GM18517 (cell line): ENCODE results near the gene CRHR1.

ENCODE experiments used
- ATAC-seq: cut with Tn5 transposase; IDR thresholded peaks from one replicate; pipeline ENCODE4 v1.9.1; 2021; ENCODE audit warnings: mild to moderate bottlenecking, moderate library complexity; ENCODE audit not compliant: unreplicated experiment

Gene CRHR1

DNA sequence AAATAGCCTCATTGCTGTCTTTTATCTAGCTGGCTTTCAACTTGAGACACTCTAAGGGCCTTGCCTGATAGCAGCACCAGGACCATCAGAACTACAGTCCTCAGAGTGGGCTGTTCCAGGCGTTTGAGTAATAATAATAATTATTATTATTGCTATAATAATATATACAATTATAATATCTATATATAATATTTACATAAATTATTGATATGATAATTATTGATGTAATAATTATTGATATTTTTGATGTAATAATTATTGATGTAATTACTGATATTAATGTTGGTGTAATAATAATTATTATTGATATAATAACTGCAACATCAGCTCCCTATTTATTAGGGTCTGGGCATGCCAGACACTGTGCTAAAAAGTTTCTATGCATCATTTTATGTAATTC, 25.6 kb upstream of the CRHR1 start:
- no peak for ATAC-seq

DNA sequence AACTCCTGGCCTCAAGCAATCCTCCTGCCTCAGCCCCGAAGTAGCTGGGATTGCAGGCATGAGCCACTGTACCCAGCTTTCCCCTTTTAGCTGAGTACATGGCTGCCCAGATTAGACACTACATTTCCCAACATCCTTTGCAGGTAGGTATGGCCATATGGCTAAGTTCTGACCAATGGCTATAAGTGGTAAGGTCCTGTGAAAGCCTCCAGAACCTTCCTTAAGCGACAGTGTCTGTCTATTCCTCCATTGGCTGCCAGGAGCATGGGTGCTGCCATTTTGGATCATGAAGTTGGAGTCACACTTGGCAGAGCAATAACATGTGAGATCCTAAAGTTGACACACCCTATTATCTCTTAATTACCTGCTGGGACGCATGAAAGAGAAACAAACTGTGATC, 24.4 kb upstream of the CRHR1 start:
- no peak for ATAC-seq

- ATAC-seq: no peak
Measured at GRCh38 chr17:45761957-45762565, 22.1 kb upstream of the CRHR1 start.

DNA sequence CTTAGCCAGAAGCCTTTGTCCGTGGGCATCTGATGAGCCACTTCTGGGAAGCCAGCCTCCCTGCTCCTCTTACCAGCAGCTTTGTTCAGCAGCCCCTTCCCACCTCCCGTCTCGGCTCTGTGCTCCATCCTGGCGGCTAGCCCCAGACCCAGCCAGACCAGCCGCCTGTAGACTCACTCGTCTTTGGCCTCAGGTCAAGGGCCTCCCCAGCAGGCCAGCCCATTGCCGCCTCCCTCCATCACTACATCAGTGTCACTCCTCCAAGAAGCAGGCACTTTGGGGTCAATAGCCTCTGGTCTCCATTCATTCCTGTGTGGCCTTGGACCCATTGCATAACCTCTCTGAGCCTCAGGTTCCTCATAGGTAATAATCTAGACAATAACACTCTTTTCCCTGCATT, 20.9 kb upstream of the CRHR1 start:
- no peak for ATAC-seq

GRCh38 chr17:45764479-45764878, 19.6 kb upstream of the CRHR1 start:
- no peak for ATAC-seq

DNA sequence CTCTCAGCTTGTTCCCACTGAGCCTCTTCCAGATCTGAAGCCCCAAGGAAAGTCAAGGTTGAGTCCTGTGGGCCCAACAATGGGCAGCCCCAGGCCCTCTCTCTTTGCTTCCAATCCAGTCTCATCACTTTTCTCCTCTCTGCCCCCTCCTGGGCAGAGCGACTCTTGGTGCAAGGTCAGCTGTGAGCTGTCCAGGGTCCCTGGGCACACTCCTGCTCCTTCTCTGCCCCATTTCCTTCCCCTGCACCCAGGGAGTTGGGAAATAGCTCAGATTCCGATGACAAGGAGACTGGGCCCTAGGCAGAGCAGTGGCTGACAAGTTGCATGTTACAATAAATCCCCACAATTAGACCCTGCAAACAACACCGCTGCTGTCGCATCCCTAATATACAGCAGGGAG, 16.1 kb upstream of the CRHR1 start:
- ATAC-seq: no peak

DNA sequence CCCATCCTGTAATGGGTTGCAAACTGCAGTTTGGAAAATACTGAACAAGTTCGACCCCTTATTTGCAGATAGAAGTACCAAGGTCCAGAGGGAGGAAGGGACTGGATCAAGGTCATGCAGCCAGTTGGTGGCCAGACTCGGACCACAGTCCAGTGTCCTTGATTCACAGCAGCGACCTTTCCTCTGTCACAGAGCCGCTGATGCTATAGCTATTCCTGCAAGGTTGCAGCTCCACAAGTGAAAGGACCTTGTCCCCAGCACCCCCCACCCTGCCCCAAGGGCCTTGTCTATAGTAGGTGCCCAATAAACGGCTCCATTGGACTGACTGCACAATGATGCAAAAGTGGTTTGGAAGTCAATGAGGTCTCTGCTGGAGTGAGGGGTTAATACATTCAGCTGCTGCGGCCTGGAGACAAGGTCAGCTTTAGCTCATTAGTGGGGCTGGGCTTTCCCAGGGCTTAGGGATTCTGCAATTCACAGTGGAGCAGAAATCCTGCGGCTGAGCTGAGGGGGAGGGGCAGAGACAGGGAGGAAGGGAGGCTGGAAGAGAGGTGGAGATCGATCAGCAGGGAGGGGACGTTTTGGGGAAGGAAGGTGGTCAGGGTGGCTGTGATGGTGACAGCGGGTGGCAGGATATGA, 13.4 kb upstream of the CRHR1 start:
- ATAC-seq: no peak

GRCh38 chr17:45771271-45771959, 12.7 kb upstream of the CRHR1 start:
- no peak for ATAC-seq

- no peak for ATAC-seq
Measured at GRCh38 chr17:45775148-45775547, 9.0 kb upstream of the CRHR1 start.

GRCh38 chr17:45775576-45776011, 8.5 kb upstream of the CRHR1 start:
- no peak for ATAC-seq

DNA sequence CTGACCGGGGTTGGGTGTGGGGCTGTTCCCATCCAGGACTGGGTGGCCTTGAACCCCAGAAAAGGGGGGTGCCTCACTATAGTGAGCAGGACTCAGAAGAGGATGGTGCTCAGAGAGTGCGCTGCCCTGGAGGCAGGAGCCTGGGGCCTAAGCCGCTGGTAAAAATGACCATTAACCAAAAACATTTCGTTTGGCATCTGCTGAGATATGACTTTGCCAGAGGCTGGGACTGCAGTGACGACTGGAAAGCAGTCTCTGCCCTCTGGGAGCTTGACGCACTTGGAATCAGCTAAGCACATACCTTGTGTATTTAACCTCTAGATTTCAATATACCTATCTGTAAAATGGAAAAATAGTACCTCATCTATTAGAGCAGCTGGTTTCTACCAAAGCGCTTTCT, 7.2 kb upstream of the CRHR1 start:
- no peak for ATAC-seq

GRCh38 chr17:45777388-45777787, 6.7 kb upstream of the CRHR1 start:
- no peak for ATAC-seq

- no peak for ATAC-seq
Measured at GRCh38 chr17:45780921-45781320, 3.2 kb upstream of the CRHR1 start.

GRCh38 chr17:45782889-45783592, 1.1 kb upstream of the CRHR1 start:
- ATAC-seq: no peak

- no peak for ATAC-seq
Measured at GRCh38 chr17:45783593-45784292, 377 bp upstream of the CRHR1 start.

- ATAC-seq: no peak
Measured at GRCh38 chr17:45784741-45785479, 790 bp downstream of the CRHR1 start.

GRCh38 chr17:45785480-45786193, 1.5 kb downstream of the CRHR1 start:
- no peak for ATAC-seq

- no peak for ATAC-seq
Measured at GRCh38 chr17:45786349-45786748, 2.2 kb downstream of the CRHR1 start.

GRCh38 chr17:45787044-45787443, 2.9 kb downstream of the CRHR1 start:
- ATAC-seq: no peak

DNA sequence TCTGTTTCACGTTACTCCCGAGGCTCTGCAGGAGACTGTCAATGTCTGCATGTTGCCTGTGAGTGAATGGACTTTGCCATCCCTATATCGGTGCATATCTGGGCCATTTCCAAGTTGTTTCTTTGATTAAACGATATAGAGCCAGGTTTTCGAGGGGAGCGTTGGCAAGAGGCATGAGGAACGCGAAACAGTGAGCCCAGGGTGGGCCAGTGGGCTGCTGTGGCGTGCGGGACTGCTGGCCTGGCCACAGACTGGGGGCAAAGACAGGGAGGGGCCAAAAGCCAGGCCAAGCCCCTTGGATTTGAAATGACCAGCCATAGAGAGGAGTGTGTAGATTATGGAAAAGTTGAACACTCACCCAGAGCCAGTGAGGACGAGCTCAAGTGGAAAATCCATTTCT, 3.5 kb downstream of the CRHR1 start:
- no peak for ATAC-seq
